Pons (tissue), 1 donor: Measurements from ENCODE around the gene PDE4B.

Source experiments
- DNase-seq: peaks from one replicate; pipeline ENCODE4 v3.0.0-alpha.2; 2016; ENCODE audit warnings: low spot score

PDE4B gene

DNA sequence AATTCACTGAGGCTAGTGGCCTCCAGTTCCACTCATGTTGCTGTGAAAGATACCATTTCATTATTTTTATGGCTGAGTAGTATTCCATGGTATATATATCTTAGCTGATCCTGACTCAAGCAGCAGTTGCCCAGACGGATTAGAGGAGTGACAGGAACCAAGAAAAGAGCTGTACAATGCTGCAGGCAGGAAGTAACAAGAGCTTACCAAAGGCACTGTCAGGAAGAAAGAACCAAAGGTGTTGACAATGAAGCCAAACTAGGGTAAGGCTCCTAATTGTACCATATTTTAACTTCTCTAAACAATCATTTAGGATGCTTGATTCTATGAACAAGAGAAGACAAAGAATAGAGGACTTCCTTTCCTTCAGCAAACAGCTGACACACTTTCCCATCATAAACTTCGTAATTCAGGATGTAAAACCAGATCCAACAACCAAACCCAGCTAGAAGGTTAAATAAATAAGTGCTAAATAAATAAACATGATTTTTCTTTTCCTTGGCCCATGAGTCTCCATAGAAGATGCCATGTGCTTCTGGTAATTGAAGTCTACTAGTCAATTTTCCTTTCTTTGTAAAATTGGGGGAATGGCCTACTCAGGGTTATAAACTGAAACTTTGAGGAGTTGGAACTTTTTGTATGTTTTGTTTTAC lies 493.0 kb downstream of the PDE4B start:
- DNase-seq: no peak

DNA sequence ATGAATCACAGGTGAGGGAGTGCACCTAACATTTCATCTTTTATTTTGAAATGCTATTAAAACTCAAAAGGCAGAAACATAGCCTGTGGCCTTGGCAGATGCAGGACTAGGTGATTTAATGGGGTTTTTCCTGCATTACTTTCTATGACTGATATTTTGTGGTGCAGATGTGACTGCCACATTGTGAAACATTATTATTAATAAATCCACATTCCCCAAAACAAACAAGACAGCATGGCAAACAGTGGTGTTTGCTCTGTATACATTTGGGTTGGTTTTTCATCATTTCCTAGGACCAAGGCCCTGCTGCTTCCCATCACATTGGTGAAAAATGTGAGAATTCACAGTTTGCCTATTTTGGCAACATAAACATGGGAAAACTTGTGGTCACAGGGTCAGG lies 493.6 kb downstream of the PDE4B start:
- DNase-seq: no peak

DNA sequence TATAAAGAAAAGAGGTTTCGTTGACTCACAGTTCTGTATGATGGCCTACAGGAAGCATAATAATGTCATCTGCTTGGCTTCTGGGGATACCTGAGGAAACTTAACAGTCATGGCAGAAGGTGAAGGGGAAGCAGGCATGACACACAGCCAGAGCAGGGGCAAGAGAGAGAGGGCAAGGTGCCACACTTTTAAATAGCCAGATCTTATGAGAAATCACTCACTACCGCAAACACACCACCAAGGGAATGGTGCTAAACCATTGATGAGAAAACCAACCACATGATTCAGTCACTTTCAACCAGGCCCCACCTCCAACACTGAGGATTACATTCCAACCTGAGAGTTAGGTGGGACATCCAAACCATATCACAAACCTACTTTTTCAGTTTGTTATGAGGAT lies 495.4 kb downstream of the PDE4B start:
- no peak for DNase-seq

DNA sequence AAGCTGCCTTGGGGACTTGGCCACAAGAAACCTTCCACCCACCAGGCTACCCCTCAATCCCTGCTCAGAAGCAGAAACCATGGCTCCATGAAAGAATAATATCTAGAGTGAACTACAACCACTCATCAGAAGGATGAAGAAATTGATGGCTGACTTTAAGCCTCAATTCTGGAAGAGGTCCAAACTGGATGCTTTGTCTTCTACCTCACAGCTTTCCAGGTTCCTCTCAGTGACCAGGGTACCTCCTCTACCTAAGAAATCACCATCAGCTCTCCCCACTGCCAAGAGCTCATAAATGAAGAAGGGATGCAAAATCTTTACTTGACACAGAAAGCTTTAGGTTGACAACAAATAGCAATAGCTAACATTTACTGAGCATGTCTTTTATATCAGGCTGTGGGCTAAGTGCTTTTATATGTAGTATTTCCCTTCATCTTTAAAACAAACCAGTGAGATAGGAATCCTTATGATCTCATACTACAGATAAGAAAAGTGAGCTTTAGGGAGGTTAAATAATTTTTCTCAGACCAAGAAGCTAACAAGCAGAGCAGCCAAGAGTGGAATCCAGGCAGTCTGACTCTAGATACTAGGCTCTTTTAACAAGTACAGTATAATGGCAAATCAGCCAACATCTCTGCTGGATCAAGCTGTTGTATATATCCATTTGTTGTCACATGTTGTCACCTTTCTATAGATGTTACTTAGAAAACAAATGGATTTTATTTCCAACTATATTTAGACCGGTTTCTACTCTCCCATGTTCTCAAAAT lies 498.3 kb downstream of the PDE4B start:
- DNase-seq: no peak

DNA sequence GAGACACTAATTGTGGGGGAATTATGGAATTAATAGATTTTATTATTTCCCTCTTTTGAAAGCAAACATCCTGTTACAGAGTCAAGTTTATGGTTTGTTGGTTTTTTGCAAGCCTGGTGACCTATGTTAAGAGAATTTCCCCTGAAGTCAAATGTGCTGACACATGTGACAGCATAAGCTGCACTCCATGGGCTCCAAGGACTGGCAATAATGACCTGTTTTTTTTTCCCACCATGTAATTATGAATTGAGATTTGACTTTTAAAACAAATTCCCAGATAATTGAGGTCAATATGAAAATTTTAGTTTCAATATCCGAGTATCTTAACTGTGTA lies 498.8 kb downstream of the PDE4B start:
- no peak for DNase-seq

DNA sequence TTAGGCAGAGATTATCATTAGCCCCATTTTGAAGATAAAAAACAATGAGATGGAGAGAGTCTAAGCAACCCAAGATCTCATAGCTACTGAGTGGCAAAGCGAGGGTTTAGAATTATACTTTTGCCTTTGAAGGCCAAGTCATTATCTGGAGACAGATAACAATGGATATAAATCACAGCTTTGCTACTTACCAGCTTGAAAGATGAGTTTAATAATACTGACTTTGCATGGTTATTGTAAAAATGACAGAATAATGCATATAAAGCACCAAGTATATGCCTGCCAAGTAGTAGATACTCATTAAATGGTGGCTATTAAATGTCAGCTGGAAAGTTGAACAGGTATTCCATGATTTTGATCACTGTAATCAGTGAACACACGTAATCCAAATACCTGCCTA lies 499.6 kb downstream of the PDE4B start:
- no peak for DNase-seq

DNA sequence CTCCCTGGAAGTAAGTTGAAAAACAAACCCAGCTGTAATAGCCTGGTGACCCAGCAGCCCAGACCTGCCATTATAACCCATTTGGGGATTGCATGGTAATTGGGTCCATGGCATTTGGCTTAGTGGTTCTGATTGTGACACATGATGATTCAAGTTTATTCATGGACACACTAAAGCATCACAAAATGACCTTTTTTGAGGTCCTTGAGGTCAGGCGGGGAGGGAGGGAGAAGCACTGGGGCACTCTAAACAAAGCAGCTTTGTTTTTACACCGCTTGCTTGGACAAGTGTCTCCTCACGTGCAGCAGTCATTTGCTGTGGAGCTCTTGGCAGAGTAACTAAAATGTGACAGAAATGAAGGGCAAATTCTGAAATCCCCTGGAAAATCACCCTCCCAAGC lies 500.2 kb downstream of the PDE4B start:
- DNase-seq: peak; percentile 87

DNA sequence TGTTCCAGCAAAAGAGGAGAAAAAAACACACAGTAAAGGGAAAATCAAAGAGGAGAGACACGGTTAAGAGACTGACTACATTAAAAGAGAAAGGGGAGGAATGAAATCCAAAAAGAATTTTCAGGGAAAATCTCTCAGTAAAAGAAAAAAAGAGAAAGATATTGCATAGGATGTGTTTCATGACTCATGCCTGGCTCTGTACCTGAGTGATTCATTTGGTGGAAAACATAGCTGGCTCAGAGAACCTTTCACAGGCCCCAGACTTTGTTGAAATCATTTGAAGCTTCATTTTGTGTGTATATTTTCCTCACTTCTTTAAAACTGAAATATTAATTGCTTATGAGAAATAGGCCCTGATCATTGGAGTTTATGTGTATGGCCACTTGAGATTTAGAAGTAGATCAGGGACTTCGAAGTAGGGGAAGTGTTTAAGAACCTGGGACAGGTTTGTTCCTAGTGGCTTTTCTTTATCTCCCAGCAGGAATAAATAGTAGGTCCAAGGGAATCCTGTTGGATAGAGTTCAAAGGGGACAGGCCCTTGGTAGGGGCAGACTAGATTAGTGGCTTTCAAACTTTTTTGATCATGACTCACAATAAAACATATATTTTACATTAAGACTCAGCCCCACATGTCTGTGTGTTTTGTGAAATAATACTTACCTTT lies 502.1 kb downstream of the PDE4B start:
- DNase-seq: no peak

DNA sequence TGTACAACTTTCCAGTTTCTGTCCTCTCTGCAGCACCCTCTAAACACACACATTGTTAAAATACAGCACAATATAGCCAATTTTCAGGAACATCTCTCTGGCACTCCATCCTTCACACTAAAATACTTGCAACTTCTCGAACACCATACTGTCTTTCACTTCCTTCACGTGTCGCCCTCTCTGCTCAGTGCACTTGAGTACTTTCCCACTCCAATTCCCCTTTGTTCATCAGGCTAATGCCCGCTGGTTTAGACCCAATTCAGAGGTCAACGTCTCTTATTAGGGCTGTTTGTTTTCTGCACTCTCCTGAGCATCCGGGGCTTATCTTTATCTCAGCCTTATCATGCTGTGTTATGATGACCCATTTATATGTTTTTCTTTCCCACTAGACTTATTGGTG lies 503.1 kb downstream of the PDE4B start:
- DNase-seq: no peak

DNA sequence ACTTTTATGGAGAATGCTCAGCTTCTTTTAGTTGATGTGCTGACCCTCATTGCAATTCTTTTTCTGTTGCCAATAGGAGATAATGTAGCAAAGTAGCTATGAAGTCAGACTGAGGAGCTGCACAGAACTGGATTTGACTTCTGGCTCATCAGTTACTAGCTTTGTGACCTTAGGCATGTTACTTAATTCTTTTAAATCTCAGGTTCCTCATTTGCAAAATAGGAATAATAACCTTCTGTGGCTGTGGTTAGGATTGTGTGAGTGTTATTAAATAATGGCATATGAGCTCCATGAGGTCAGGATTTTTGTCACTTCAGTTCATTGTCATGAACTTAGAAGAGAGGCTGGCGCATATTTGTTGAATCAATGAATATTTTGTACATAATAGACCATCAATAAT lies 503.7 kb downstream of the PDE4B start:
- DNase-seq: no peak

DNA sequence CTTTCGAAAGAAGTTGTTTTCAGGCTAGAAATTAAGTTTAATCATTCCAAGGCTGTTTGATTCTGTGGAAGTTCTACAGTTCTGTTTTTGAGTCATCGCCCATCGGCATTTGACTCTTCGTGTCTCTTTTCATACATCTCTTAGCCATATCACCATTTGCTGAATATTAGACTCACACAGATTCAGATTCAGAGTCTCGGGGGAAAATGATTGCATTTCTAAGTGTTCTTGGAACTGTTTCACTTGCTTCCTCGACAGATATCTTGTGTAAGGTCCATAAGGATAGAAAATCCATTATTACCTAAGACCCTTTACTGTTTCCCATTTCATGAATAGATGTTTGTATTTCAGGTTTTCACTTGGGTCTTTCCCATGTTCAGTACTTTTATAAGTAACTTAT lies 504.3 kb downstream of the PDE4B start:
- no peak for DNase-seq

DNA sequence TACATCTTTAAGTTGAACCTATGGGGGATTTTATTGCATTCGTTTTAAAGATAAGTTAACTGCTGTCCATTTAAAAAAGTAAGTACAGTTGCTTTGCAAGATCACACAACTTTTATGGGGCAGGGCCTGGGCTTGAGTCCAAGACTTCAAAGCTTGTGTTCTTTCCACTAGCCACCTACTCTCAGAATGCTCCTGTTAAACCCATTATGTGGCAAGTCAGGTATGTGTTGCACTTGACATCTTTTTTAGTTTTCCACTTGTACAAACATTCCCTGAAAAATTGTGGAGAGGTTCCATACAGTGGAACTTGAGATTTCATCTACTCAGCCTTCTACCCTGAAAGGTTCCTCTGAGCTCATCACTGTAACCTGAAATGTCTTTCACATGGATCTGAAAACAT lies 505.8 kb downstream of the PDE4B start:
- DNase-seq: no peak

DNA sequence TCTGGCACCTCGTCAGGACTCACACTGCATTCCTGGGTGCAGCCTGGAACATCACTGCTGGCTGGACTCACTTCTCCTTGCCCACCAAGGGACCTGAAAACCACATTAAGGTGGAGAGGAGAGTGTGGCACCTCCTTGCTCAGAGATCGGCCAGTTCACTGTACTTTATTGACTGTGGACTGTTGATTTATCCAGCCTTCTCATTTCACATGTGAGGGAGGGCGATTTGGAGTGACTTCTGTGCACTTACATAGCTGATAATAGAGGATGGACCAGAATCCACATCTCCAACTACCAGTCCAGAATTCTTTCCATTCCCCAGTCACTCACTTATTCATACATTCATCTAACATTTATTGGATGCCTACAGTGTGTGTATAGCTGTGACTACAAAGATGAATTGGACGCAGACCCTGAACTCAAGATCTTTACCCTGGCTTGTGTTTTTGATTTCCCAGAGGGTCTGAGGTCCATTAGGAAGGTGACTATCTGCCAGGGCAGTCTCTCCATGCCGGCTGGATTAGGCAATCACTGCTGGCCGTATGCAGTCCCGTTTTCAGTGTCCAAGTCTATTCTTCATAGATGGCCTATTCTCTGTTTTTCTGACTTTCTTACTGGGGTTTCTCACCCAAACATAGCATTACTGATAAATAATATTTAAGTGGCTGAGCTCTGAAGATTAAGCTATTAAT lies 507.7 kb downstream of the PDE4B start:
- no peak for DNase-seq

DNA sequence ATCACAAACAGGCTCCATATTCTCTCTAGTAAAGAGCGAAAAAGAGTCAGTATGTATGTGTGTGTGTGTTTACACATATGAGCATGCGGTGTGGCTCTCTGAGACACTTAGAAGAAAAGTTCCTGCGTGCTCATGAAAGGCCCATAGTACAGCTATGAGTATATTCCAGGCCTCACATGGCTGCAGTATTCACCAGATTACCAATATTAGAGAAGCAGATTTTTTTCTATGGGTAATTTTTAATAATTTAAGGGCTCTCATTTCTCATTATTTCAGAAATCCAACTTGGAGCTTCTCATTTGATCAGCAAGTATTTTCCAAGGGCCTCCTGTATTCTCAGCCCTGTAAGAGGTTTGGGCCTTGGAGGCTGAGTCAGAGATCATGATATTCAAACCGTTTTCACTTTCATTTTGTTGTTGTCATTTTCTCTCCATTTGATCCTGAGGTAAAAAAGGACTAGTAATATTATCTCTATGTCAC lies 508.3 kb downstream of the PDE4B start:
- no peak for DNase-seq

DNA sequence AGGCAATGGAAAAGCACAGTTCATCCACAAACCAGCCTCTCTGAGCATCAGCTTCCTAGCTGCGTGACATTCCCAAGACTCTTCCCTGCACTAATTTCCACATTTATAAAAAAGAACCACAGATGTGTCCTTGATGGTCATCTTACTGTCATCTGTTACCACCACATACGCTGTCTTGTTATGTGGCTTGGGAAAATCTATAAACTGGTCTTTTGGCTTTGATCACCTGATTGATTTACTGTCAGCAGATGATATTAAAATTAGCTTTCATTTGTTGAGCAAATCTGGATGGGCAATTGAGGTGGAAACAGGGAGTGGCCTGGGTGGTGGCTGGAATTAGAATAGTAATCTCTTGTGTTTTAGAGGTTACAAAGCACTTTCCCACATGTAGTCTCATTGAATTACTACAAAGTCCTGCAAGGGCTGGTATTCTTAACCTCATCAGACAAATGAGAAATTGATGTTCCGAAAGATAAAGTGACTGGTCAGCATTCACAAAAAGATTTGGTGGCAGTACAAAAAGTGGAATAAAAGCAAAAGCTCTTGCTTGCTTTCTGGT lies 509.6 kb downstream of the PDE4B start:
- DNase-seq: no peak

DNA sequence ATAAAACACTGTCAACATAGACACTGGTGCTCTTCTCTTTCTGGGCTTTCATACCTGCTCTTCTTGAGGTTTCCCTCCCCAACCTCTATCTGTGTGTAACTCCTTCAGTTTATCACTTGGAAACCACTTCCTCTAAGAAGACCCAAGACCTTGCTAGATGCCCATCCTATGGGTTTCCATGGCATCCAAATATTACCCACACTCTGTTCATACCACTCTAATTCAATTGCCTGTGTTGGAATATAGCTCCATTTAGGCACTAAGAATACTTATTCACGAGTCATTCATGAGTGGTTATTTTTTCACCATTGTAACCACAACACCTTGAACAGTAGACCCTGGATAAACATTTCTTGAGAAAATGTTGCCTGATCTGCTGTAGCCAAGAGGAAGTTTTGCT lies 510.1 kb downstream of the PDE4B start:
- no peak for DNase-seq

DNA sequence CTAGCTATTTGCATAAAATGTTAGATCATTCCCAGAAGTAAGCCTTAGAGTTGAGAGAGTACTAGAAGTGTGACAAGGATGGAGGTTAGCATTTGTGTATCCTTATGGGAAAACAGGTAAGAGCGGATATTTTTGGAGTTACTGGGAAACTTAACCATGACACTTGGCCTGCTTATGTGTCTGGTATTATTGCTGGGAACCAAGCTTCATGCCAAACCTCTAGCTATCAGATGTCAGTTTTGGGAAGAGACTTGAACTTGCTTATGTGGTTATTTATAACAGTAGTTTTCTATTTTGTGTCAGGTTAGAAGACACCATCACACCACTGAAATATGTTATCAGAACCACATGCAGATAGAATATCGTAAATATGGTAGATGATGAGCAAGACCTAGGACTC lies 511.0 kb downstream of the PDE4B start:
- no peak for DNase-seq

DNA sequence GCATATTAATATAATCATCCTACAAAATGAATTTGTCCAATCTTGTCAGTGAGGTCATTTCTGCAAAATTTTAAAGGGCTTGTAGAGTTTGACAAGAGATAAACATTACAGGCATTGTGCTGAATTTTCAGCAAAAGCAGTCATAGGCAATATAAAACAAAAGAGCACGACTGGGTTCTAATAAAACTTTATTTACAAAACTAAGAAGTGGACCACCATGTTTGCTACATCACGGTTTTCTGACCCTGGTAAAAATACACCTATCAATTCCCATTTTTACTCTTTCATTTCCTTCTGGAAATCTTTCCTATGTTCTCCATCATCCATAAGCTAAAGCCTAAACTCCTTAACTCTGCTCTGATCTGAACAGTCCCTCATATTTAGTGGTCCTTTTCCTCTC lies 511.4 kb downstream of the PDE4B start:
- no peak for DNase-seq

DNA sequence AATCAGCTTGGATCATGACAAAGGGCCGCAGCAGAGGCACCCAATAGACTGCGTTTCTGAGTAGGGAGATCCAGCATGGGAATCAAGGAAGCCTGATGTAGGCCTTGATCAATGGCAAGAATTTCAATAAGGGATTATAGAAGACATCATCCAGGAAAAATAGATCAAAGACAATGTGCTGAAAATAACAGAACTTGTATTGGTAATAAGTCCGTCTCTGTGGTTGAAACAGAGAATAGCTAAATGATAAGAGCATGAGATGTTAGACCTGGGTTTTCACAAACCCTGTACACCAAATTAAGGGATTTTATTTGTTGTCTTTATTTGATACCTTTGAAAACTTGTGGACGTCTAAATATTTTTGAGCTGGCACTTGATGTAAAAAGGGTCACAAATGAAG lies 513.2 kb downstream of the PDE4B start:
- no peak for DNase-seq

DNA sequence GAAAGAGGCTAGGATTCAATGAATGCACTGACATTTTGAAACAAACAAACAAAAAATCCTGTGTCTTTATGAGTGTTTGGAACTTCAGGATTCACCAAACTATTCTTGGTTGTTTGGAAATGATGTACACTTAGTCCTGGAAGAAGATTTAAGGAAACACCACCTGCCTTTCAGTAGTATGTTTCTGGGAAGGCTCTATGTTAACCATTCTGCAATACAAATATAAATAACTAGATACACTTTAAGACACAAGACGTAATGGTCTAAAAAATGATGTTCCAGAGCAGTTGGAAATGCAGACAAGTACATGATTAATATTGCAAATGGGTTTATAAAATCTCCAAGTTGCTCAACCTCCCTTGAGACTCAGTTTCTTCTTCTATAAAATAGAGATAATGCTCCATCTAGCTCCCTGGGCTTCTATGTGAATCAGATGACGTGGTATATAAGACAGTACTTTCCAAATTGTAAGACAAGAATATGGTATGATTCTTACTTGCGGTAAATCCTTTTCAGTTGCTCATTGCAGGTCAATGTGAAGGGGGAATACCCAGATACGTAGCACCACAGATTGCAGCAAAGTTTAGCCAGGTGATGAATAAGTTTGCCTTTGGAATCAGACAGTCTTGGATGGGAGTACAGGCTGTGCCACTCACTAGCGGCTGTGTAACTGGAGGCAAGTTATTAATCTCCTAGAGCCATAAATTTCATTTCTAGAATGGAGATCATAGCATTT lies 516.5 kb downstream of the PDE4B start:
- DNase-seq: no peak

DNA sequence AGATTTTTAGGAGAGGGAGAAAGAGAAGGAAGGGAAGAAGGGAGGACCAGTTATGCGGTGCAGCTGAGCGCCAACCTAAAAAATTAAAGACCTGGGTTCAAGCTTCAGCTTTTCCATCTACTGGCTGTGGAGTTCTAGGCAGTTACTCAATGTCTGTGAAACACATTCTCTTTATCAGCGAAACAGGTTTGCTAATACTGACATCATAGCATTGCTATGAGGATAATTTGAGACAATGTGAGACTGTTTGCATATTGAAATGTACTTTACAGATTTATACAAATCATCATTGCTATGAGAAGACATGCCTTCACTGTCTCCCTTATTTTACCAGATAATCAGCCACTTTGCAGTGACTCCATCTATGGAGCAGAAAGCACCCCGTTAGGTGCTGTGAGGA lies 518.4 kb downstream of the PDE4B start:
- no peak for DNase-seq

DNA sequence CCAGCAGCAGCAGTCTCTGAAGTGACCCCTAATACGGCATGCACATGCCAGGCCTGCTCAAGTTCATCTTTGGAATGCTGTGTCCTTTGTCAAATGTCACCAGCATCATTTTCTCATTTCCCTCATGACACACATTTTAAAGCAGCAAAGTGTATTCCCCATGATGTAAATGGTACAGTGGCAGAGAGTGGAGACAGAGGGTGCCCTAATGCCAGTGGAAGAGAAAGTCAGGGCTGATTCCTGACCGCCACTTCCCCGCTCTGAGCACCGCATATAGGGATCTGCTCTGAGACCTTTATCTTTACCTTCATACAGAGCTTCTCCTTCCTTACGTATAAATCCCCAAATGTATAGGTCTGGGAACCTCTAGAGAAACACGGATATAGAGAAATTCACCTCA lies 518.9 kb downstream of the PDE4B start:
- DNase-seq: no peak
